HEK293 (cell line): Measurements from ENCODE around the gene TYW5.

Experiments
- CTCF ChIA-PET: fragments of 350-600 bp; formaldehyde crosslinking; extraction: SDS; loops from one replicate; lab custom pipeline; 2021; ENCODE audit warnings: antibody characterized with exemption; lab: Yijun Ruan, JAX
- POLR2A ChIA-PET: fragments of 300-600 bp; formaldehyde crosslinking; extraction: SDS; loops from one replicate; lab custom pipeline; 2020; ENCODE audit warnings: antibody characterized with exemption, inconsistent platforms; lab: Yijun Ruan, JAX
- H3K27ac ChIP-seq: fragments of 200-500 bp; sonication (Bioruptor generic); 2 replicates; pipeline ENCODE4 v1.5.1; 2014; ENCODE audit warnings: low read depth, low read length, control low read depth, inconsistent platforms; ENCODE audit errors: extremely low read depth
- H3K36me3 ChIP-seq, 2 experiments: fragments of 200-500 bp in 1 of 2; sonication (Bioruptor generic) in 1 of 2; 1 replicate in 1 of 2; 2 replicates in 1 of 2; pipeline ENCODE4 v1.5.1; 2014 to 2017; ENCODE audit warnings: inconsistent platforms in 2 of 2, low read length in 2 of 2; ENCODE audit not compliant: control insufficient read depth in 2 of 2, insufficient read depth in 1 of 2
- H3K4me1 ChIP-seq: fragments of 200-500 bp; sonication (Bioruptor generic); 2 replicates; pipeline ENCODE4 v1.5.1; 2014; ENCODE audit warnings: mild to moderate bottlenecking, low read length, inconsistent platforms; ENCODE audit not compliant: control insufficient read depth, insufficient read depth
- H3K4me3 ChIP-seq: 2 replicates; pipeline ENCODE4 v1.5.1; 2011; ENCODE audit warnings: low read depth, mild to moderate bottlenecking, control low read depth, low read length, moderate library complexity
- H3K9me3 ChIP-seq: fragments of 200-500 bp; sonication (Bioruptor generic); 2 replicates; pipeline ENCODE4 v1.5.1; 2014; ENCODE audit warnings: low read depth, low read length, inconsistent platforms; ENCODE audit not compliant: control insufficient read depth, insufficient read depth
- ELK4 ChIP-seq: IDR thresholded peaks from 2 replicates; pipeline ENCODE4 v1.6.1; 2011; ENCODE audit warnings: mild to moderate bottlenecking, low read depth, low read length, borderline replicate concordance
- PRDM4 ChIP-seq: fragments of 450-650 bp; formaldehyde crosslinking; IDR thresholded peaks from 2 replicates; pipeline ENCODE4 v1.5.1; 2017; ENCODE audit warnings: missing biosample characterization, missing genetic modification characterization
- SCRT1 ChIP-seq: fragments of 450-650 bp; formaldehyde crosslinking; IDR thresholded peaks from 2 replicates; pipeline ENCODE4 v1.5.1; 2016; ENCODE audit warnings: missing biosample characterization, missing genetic modification characterization, borderline replicate concordance
- SCRT2 ChIP-seq: fragments of 450-650 bp; formaldehyde crosslinking; IDR thresholded peaks from 2 replicates; pipeline ENCODE4 v1.5.1; 2016; ENCODE audit warnings: missing biosample characterization, missing genetic modification characterization
- SETDB1 ChIP-seq: IDR thresholded peaks from one replicate; pipeline ENCODE4 v1.6.1; 2017; ENCODE audit warnings: mild to moderate bottlenecking, low read length, moderate library complexity, mixed read lengths; ENCODE audit not compliant: insufficient read length
- TRIM28 ChIP-seq: IDR thresholded peaks from 2 replicates; pipeline ENCODE4 v1.6.1; 2011; ENCODE audit warnings: low read length, control low read depth, borderline replicate concordance
- ZBTB7A ChIP-seq: fragments of 450-650 bp; formaldehyde crosslinking; IDR thresholded peaks from 2 replicates; pipeline ENCODE4 v1.5.1; 2016; ENCODE audit warnings: low read depth, missing biosample characterization, missing genetic modification characterization
- ZNF2 ChIP-seq: fragments of 450-650 bp; formaldehyde crosslinking; IDR thresholded peaks from 2 replicates; pipeline ENCODE4 v1.5.1; 2016; ENCODE audit warnings: missing biosample characterization, missing genetic modification characterization
- ZNF302 ChIP-seq: fragments of 450-650 bp; formaldehyde crosslinking; IDR thresholded peaks from 2 replicates; pipeline ENCODE4 v1.5.1; 2016; ENCODE audit warnings: missing biosample characterization, missing genetic modification characterization, low read depth
- ZNF335 ChIP-seq: fragments of 450-650 bp; formaldehyde crosslinking; conservative IDR thresholded peaks from 2 replicates; pipeline ENCODE4 v1.5.1; 2016; ENCODE audit warnings: missing biosample characterization, missing genetic modification characterization
- ZNF354C ChIP-seq: fragments of 450-650 bp; formaldehyde crosslinking; IDR thresholded peaks from 2 replicates; pipeline ENCODE4 v1.5.1; 2016; ENCODE audit warnings: missing biosample characterization, missing genetic modification characterization, low read depth, borderline replicate concordance
- ZNF426 ChIP-seq: fragments of 450-650 bp; formaldehyde crosslinking; IDR thresholded peaks from 2 replicates; pipeline ENCODE4 v1.5.1; 2017; ENCODE audit warnings: missing biosample characterization, missing genetic modification characterization, mild to moderate bottlenecking, inconsistent platforms, moderate library complexity
- ZNF48 ChIP-seq: fragments of 450-650 bp; formaldehyde crosslinking; IDR thresholded peaks from 2 replicates; pipeline ENCODE4 v1.5.1; 2016; ENCODE audit warnings: missing biosample characterization, missing genetic modification characterization
- ZNF624 ChIP-seq: fragments of 450-650 bp; formaldehyde crosslinking; IDR thresholded peaks from 2 replicates; pipeline ENCODE4 v1.5.1; 2017; ENCODE audit warnings: missing biosample characterization, missing genetic modification characterization
- ZNF654 ChIP-seq: fragments of 450-650 bp; formaldehyde crosslinking; IDR thresholded peaks from 2 replicates; pipeline ENCODE4 v1.5.1; 2016; ENCODE audit warnings: low read depth, missing biosample characterization, missing genetic modification characterization
- ZXDB ChIP-seq: fragments of 450-650 bp; formaldehyde crosslinking; IDR thresholded peaks from 2 replicates; pipeline ENCODE4 v1.5.1; 2016; ENCODE audit warnings: missing biosample characterization, missing genetic modification characterization
- TF ChIP-seq, protein P1 (sequence below): fragments of 450-650 bp; formaldehyde crosslinking; IDR thresholded peaks from 2 replicates; pipeline ENCODE4 v1.5.1; 2017; ENCODE audit warnings: missing biosample characterization, missing genetic modification characterization
- TF ChIP-seq, protein P2 (sequence below): fragments of 450-650 bp; formaldehyde crosslinking; IDR thresholded peaks from 2 replicates; pipeline ENCODE4 v1.5.1; 2016; ENCODE audit warnings: missing biosample characterization, missing genetic modification characterization
- TF ChIP-seq, protein P3 (sequence below): fragments of 450-650 bp; formaldehyde crosslinking; conservative IDR thresholded peaks from 2 replicates; pipeline ENCODE4 v1.5.1; 2016; ENCODE audit warnings: low read depth, missing biosample characterization, missing genetic modification characterization
- TF ChIP-seq, protein P4 (sequence below): fragments of 450-650 bp; formaldehyde crosslinking; IDR thresholded peaks from 2 replicates; pipeline ENCODE4 v1.5.1; 2016; ENCODE audit warnings: missing biosample characterization, missing genetic modification characterization

Gene TYW5

GRCh38 chr2:199985625-199986207, 30.4 kb upstream of the TYW5 start:
- H3K27ac ChIP-seq = no peak overlapping the region
- CTCF ChIA-PET = interaction anchor here (0.6 to 2.5 kb wide), 34 partner anchors 10 to 1136 kb away, joined by 3 to 36 read pairs (median 4); partner anchors contain the start of gene SPATS2L
- POLR2A ChIA-PET = no interaction called here

DNA sequence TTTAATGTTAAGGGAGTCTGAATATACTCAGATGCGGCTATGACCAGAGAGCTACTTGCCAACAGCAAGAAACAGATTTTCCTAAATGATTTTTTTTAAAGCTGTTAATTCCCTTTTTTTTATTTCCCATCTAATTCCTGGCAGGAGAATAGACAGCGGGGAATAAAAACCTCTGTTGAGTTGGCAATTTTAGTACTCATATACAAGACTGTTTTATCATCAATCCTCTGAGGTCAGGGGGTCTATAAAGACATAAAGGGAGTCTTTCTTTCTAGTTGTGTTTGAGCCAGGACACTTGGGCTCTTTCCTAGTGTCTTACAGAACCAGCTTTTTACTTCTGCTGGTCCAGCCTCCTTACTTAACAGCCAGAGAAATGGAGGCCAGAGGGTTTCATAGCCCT, 29.5 kb upstream of the TYW5 start:
- POLR2A ChIA-PET = no interaction called here
- peaks cover 5% of the 10 kb centered on the region for H3K4me1 ChIP-seq
- H3K36me3 ChIP-seq = no peaks in the 10 kb centered on the region
- CTCF ChIA-PET = interaction anchor here (0.8 to 2.5 kb wide), 12 partner anchors 11 to 509 kb away, joined by 3 to 36 read pairs (median 5); partner anchors contain the start of gene SPATS2L
- no peak overlapping the region for H3K4me3 ChIP-seq
- no peak overlapping the region for H3K27ac ChIP-seq
- H3K9me3 ChIP-seq = no peaks in the 10 kb centered on the region
- TF ChIP-seq ZNF426 (tag by site-specific recombination) = no peak
- TF ChIP-seq PRDM4 (tag by site-specific recombination) = no peak
- TF ChIP-seq ELK4 = no peak
- TF ChIP-seq ZNF302 (tag by site-specific recombination) = no peak
- TF ChIP-seq ZNF354C (tag by site-specific recombination) = no peak
- TF ChIP-seq ZNF624 (tag by site-specific recombination) = no peak
- TF ChIP-seq ZNF2 (tag by site-specific recombination) = no peak
- TF ChIP-seq ZBTB7A (tag by site-specific recombination) = no peak

More at GRCh38 chr2:199985625-199986207, 30.4 kb upstream of the TYW5 start:
- H3K4me1 ChIP-seq = peaks cover 5% of the 10 kb centered on the region
- H3K9me3 ChIP-seq = no peaks in the 10 kb centered on the region
- TF ChIP-seq, protein P1, sequence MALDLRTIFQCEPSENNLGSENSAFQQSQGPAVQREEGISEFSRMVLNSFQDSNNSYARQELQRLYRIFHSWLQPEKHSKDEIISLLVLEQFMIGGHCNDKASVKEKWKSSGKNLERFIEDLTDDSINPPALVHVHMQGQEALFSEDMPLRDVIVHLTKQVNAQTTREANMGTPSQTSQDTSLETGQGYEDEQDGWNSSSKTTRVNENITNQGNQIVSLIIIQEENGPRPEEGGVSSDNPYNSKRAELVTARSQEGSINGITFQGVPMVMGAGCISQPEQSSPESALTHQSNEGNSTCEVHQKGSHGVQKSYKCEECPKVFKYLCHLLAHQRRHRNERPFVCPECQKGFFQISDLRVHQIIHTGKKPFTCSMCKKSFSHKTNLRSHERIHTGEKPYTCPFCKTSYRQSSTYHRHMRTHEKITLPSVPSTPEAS (tag by site-specific recombination) = no peak
- TF ChIP-seq TRIM28 (0 out of 2 replicates have a peak, but pooled peaks have one; percentile 50), ZNF654 (tag by site-specific recombination) (peak; percentile 31), ZNF48 (no peak), SCRT2 (tag by site-specific recombination) (peak; percentile 93), SCRT1 (tag by site-specific recombination) (peak; percentile 65; the same call in 1 of the 2 replicates), ZNF335 (0 out of 2 replicates have a peak, but pooled peaks have one; percentile 13), ZNF2 (tag by site-specific recombination) (peak; percentile 24; the same call in 1 of the 2 replicates), ZXDB (tag by site-specific recombination) (peak; percentile 31; the same call in 1 of the 2 replicates), SETDB1 (peak; percentile 47)
- TF ChIP-seq, protein P2, sequence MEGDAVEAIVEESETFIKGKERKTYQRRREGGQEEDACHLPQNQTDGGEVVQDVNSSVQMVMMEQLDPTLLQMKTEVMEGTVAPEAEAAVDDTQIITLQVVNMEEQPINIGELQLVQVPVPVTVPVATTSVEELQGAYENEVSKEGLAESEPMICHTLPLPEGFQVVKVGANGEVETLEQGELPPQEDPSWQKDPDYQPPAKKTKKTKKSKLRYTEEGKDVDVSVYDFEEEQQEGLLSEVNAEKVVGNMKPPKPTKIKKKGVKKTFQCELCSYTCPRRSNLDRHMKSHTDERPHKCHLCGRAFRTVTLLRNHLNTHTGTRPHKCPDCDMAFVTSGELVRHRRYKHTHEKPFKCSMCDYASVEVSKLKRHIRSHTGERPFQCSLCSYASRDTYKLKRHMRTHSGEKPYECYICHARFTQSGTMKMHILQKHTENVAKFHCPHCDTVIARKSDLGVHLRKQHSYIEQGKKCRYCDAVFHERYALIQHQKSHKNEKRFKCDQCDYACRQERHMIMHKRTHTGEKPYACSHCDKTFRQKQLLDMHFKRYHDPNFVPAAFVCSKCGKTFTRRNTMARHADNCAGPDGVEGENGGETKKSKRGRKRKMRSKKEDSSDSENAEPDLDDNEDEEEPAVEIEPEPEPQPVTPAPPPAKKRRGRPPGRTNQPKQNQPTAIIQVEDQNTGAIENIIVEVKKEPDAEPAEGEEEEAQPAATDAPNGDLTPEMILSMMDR (tag by site-specific recombination) = peak; percentile 50
- TF ChIP-seq, protein P3, sequence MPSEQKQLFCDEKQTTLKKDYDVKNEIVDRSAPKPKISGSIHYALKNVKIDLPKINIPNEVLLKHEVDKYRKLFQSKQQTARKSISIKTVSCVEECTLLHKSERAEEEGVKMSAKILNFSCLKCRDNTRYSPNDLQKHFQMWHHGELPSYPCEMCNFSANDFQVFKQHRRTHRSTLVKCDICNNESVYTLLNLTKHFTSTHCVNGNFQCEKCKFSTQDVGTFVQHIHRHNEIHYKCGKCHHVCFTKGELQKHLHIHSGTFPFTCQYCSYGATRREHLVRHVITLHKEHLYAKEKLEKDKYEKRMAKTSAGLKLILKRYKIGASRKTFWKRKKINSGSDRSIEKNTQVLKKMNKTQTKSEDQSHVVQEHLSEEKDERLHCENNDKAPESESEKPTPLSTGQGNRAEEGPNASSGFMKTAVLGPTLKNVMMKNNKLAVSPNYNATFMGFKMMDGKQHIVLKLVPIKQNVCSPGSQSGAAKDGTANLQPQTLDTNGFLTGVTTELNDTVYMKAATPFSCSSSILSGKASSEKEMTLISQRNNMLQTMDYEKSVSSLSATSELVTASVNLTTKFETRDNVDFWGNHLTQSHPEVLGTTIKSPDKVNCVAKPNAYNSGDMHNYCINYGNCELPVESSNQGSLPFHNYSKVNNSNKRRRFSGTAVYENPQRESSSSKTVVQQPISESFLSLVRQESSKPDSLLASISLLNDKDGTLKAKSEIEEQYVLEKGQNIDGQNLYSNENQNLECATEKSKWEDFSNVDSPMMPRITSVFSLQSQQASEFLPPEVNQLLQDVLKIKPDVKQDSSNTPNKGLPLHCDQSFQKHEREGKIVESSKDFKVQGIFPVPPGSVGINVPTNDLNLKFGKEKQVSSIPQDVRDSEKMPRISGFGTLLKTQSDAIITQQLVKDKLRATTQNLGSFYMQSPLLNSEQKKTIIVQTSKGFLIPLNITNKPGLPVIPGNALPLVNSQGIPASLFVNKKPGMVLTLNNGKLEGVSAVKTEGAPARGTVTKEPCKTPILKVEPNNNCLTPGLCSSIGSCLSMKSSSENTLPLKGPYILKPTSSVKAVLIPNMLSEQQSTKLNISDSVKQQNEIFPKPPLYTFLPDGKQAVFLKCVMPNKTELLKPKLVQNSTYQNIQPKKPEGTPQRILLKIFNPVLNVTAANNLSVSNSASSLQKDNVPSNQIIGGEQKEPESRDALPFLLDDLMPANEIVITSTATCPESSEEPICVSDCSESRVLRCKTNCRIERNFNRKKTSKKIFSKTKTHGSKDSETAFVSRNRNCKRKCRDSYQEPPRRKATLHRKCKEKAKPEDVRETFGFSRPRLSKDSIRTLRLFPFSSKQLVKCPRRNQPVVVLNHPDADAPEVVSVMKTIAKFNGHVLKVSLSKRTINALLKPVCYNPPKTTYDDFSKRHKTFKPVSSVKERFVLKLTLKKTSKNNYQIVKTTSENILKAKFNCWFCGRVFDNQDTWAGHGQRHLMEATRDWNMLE (tag by site-specific recombination) = peak; percentile 72; the same call in 1 of the 2 replicates
- TF ChIP-seq, protein P4, sequence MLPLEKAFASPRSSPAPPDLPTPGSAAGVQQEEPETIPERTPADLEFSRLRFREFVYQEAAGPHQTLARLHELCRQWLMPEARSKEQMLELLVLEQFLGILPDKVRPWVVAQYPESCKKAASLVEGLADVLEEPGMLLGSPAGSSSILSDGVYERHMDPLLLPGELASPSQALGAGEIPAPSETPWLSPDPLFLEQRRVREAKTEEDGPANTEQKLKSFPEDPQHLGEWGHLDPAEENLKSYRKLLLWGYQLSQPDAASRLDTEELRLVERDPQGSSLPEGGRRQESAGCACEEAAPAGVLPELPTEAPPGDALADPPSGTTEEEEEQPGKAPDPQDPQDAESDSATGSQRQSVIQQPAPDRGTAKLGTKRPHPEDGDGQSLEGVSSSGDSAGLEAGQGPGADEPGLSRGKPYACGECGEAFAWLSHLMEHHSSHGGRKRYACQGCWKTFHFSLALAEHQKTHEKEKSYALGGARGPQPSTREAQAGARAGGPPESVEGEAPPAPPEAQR = no peak
- no peak overlapping the region for H3K4me3 ChIP-seq
- no peaks in the 10 kb centered on the region for H3K36me3 ChIP-seq
